DMS153 (cell line): ENCODE results near the gene FAM131A.

Experiments
- DNase-seq: peaks from one replicate; lab custom pipeline; 2025; lab: John Stamatoyannopoulos, UW

The FAM131A gene, protein sequence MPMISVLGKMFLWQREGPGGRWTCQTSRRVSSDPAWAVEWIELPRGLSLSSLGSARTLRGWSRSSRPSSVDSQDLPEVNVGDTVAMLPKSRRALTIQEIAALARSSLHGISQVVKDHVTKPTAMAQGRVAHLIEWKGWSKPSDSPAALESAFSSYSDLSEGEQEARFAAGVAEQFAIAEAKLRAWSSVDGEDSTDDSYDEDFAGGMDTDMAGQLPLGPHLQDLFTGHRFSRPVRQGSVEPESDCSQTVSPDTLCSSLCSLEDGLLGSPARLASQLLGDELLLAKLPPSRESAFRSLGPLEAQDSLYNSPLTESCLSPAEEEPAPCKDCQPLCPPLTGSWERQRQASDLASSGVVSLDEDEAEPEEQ

DNA sequence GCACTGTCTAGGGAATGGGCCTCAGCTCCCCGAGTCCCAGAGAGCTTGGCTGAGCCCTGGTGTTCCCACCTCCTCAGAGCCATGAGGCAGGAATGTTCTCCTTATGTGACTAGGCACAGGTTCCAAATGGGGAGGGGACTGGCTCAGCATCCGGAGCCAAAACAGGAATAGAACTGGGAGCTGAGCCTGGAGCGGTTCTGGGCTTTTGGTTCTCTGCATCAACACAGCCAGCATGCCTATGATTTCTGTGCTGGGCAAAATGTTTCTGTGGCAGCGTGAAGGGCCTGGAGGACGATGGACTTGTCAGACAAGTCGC is at the start of gene FAM131A:
FAM131A (plus strand) TSS at position 202 of the 316 bp plus-strand sequence; CDS start at position 233, 31 bp downstream.
- DNase-seq = no peak

DNA sequence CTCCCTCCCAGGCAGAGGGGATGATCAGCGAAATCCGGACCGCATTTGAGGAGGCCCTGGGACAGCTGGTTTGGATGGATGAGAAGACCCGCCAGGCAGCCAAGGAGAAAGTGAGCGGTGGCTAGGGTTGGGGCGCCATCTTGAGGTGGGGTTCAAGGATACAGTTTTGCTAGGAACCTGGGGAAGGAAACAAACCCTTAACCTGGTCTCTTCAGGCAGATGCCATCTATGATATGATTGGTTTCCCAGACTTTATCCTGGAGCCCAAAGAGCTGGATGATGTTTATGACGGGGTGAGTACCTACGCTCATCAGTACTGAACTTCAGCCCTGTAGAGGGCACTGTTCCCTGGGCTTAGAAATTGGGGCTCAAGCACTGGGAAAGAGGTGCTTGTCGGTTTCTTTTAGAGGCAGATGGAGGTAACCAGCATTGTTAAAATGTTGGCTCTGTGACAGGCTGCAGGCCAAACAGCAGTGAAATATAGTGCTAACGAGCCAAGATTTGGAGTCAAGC is 47.9 kb upstream of the FAM131A start:
- DNase-seq = peak; percentile 48

DNA sequence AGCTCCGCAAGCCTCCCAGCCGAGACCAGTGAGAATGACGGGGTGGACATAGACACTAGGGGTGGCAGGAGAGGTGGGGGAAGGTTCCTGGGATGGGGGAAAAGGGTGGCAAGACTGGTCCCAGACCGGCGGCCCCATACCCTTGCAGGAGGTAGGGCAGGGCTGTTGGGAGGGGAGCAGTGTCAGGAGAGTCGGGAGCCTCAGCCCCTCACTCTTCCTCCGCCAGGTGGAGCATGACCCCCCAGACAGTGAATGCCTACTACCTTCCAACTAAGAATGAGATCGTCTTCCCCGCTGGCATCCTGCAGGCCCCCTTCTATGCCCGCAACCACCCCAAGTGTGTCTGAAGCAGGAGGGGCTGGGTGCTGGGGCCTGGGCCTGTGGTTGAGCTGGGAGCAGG is 47.1 kb upstream of the FAM131A start:
- DNase-seq = no peak

DNA sequence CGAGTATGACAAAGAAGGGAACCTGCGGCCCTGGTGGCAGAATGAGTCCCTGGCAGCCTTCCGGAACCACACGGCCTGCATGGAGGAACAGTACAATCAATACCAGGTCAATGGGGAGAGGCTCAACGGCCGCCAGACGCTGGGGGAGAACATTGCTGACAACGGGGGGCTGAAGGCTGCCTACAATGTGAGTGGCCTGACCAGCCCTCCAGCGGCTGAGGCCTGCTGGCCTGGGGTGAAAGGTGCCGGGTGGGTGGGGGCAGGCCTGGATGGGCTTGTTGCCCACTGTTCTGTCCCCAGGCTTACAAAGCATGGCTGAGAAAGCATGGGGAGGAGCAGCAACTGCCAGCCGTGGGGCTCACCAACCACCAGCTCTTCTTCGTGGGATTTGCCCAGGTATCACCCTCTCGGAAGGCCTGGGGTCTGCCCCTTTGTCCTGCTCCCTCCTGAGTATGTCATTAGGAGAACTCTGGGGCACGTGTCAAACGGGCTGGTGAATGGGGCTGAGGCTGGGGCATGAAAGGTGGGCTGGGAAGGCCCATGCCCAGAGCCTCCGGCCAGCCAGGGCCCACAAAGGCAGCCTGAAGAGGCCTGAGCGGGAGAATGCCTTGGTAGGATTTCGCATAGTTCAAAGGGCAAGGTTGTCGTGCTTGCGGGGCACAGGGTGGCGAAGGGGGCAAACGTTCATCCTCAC is 46.2 kb upstream of the FAM131A start:
- no peak for DNase-seq

DNA sequence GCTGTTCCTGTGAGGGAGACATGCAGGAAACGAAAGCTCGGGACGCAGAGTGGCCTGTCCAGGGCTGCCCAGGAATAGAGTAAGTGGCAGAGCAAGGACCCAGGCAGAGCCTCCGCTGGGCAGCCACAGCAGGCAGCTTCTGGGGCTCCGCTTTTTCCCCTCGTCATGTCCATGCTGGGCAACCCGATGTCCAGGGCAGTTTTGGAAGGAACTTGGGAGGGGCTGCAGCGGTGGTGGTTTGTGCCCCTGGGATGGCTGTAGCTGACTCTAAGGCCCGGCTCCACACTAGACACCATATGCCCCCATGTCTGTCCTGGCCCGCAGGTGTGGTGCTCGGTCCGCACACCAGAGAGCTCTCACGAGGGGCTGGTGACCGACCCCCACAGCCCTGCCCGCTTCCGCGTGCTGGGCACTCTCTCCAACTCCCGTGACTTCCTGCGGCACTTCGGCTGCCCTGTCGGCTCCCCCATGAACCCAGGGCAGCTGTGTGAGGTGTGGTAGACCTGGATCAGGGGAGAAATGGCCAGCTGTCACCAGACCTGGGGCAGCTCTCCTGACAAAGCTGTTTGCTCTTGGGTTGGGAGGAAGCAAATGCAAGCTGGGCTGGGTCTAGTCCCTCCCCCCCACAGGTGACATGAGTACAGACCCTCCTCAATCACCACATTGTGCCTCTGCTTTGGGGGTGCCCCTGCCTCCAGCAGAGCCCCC is 45.5 kb upstream of the FAM131A start:
- no peak for DNase-seq

DNA sequence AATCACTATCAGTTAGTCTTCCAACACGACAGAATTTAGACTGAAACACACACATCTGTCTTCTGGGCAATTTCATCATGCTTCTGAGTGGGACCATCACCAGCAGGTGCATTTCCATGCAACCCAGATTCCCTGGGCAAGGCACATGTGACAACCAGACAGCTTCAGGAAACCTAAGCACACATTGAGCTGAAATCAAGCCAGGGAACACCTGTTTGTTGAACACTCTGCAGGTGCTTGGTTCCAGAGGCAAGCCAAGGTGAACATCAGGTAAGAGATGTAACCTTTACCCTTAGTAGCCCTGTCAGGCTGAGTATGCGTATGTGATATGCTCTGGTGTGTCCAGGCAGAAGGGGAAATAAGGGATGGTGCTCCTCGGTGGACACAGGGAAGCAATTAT is 41.6 kb upstream of the FAM131A start:
- DNase-seq = no peak

DNA sequence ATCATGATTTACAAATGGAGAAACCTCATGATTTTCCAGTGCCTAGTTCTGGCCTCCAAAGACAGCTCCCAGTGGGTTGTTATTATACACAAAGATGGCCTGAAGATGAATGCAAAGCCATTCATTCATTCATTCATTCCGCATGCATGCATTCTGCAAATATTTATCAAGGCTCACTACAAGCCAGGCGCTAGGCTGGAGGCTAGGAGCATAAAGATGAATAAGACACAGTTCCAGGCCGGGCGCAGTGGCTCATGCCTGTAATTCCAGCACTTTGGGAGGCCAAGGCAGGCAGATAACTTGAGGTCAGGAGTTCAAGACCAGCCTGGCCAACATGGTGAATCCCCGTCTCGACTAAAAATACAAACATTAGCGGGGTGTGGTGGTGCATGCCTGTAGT is 40.8 kb upstream of the FAM131A start:
- DNase-seq = no peak

DNA sequence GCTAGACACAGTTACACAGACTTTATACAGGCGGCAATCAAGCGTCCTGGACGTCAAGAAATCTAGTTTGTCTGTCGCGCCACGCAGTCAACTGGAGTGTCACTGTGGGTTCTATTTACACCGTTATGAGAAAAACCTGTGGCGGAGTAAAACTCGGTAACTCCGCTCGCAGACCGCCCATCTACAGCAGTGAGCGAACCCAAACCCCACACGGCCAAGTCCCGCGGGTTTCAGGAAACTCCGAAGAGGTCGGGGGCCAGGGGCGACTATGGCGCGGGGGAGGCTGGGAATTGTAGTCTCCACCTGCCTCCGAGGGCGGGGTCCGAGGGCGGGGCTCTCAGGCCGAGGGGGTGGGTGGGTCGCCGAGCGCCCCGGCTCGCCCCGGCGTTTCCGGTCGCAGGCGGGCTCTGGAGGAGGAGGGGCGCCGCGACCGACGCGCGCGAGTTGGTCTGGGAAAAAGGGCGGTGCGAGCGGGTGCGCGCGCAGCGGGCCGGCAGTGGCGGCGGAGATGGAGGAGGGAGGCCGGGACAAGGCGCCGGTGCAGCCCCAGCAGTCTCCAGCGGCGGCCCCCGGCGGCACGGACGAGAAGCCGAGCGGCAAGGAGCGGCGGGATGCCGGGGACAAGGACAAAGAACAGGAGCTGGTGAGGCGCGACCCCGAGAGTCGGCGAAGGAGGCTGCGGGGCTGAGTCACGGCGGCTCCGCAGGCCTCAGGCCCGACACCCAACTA is 38.5 kb upstream of the FAM131A start, which contains the start of gene PSMD2:
PSMD2 (plus strand) TSS at position 483 of the 729 bp plus-strand sequence; CDS start at position 509, 26 bp downstream.
- DNase-seq = peak; percentile 90

DNA sequence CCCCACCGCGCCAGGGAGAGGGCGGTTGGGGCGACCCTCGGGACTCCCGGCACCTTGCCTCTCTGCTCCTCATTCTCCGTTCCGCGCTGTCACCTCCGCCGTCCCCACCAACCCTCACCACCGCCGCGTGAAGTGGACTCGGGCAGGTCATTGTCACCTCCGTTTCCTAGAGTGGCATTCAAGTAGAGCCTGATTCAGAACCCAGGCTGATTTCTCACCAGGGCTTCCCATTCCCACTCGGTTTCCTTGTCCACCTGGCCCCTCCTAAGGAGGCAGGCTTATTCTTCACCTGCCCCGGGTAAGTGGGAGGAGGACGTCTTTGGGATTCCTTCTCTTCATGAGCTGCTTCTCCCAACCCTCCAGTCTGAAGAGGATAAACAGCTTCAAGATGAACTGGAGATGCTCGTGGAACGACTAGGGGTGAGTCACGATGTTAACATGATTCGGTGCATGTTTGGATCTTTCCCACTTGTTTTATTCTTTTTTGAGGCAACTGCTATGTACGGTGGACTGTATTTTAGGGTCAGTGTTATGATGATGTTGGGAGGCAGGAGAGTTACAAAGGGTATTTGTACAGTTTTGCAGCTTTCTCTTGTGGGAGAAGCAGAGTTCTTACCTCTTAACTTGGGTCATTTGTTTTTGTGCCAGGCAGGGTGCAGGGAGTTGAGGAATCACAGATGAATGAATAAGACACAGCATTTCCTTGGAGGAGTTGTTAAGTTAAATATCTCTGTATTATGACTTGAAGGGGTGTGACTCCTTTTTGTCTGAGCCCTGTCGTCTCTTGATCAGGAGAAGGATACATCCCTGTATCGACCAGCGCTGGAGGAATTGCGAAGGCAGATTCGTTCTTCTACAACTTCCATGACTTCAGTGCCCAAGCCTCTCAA is 37.7 kb upstream of the FAM131A start:
- no peak for DNase-seq

DNA sequence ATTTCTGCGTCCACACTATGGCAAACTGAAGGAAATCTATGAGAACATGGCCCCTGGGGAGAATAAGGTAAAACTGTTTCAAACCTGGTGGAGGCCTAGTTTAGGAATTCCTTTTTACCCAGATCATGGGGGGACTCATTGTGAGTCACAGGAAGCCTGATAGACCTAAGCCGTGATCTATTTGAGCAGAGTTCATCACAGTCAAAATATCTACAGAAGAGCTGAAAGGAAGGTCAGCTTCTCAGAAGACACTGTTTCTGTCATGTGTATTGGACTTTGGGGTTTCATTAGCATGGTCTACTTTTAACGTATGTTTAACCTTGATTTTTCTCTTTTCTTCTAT is 37.1 kb upstream of the FAM131A start:
- no peak for DNase-seq

DNA sequence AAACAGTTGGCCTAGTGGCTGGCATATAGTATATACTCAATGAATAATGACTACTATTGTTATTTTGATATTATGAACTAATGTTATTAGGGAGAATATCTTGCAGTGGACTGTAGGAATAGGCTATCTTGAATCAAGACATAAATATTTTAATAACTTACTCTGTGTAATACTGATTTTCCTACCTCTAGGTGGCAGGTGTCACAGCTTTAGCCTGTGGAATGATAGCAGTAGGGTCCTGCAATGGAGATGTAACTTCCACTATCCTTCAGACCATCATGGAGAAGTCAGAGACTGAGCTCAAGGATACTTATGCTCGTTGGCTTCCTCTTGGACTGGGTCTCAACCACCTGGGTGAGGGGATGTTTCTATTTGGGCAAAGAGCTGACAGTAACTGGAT is 31.8 kb upstream of the FAM131A start:
- DNase-seq = no peak

DNA sequence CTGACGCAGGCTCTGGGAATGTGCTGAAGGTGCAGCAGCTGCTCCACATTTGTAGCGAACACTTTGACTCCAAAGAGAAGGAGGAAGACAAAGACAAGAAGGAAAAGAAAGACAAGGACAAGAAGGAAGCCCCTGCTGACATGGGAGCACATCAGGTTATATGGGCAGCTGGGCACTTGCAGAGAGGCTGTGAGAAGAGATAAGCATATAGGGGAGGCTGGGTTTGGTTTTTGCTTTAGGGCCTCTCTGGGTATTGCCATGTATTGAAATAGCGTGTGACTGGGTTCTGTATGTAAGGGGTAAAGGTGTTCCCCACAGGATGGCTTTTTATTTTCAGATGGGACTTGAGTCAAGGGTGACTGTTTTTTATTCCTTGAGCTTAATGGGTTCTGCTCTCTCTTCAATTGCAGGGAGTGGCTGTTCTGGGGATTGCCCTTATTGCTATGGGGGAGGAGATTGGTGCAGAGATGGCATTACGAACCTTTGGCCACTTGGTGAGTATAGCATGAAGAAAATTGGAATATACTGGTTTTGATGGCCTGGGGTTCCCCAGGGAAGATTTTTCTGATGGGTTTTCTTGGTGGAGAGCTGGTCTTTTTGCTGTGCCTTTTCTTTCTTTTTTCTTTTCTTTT is 30.9 kb upstream of the FAM131A start:
- no peak for DNase-seq

DNA sequence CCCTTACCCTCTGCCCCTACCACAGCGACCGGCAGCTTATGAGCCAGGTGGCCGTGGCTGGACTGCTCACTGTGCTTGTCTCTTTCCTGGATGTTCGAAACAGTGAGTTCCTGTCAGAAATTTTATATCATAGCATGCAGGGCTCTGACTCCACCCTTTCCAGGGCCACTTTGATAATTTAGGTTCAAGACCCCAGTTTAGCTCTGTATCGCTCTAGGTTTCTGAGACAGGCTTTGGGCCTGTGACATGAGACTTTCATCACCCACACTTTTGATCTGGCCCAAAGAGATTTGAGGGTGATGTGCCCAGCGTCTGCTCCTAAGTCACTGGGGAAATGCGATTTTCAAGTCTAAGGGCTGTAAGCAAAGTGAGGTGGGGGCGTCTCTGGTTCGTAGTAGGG is 29.5 kb upstream of the FAM131A start:
- DNase-seq = no peak

DNA sequence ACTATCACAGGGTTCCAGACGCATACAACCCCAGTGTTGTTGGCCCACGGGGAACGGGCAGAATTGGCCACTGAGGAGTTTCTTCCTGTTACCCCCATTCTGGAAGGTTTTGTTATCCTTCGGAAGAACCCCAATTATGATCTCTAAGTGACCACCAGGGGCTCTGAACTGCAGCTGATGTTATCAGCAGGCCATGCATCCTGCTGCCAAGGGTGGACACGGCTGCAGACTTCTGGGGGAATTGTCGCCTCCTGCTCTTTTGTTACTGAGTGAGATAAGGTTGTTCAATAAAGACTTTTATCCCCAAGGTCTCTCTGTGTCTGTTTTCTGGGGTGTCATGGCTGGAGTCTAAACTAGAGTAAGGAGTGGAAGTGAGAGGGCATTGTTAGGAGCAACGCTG is 28.7 kb upstream of the FAM131A start:
- DNase-seq = no peak

DNA sequence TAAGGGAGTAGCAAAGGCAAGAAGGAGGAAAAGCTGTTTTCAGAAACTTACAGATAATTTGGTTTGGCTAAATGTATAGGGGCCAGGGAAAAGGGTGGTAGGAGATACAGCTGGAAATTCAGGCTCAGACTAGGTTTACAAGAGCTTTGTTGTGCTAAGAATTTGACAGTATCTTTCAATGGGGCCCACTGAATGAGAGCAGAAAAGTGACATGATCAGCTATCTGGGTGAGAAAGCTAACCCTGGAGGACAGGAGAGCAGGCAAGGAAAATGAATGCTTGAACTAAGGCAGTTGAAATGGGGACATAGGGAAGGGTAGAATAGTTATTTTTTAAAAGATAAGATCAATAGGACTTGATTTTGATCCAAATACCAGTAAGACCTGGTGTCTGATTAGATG is 25.8 kb upstream of the FAM131A start:
- DNase-seq = no peak

DNA sequence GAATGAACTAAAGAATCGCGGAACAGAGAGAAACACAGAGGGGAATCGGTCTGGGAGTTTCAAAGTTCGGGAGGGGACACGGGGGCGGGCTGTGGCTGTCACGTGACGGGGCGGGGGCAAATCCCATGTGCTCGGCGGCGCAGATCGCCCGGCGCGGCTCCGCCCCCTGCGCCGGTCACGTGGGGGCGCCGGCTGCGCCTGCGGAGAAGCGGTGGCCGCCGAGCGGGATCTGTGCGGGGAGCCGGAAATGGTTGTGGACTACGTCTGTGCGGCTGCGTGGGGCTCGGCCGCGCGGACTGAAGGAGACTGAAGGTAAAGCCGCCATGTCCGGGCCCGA is 23.1 kb upstream of the FAM131A start, which contains the start of gene EIF4G1:
EIF4G1 (plus strand) TSS at position 244 of the 337 bp plus-strand sequence. CDS start 1,191 bp downstream, outside the sequence.
- DNase-seq = peak; percentile 84

DNA sequence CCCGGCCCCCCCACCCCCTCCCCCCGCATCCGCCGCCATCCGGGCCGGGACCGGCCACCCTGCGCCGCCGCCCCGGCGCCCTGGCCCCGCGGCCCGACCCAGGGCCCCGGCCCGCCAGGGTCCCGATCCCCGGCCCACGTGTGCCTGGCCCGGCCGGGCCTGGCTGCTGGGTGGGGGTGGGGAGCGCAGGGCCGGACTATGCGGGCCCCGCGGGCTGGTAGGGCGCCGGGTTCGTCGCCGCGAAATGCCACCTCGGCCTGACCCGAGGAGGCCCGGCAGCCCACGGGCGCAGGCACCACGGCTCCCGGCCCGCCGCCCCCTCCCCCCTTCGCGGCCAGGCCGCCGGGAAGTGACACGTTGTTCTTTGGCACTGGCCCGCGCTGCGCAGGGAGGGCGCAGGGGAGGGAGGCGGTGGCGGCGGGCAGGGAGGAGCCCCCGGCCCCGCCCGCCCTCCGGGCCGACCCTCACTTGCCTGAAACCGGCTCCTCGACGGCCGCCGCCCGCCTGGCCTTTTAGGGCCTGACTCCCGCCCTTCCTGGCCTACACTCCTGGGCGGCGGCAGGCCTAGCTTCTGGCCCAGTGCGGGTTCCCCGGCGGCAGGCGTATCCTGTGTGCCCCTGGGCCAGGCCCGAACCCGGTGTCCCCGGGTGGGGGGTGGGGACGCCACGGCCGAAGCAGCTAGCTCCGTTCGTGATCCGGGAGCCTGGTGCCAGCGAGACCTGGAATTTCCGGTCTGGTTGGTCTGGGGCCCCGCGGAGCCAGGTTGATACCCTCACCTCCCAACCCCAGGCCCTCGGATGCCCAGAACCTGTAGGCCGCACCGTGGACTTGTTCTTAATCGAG is 22.5 kb upstream of the FAM131A start:
- no peak for DNase-seq

DNA sequence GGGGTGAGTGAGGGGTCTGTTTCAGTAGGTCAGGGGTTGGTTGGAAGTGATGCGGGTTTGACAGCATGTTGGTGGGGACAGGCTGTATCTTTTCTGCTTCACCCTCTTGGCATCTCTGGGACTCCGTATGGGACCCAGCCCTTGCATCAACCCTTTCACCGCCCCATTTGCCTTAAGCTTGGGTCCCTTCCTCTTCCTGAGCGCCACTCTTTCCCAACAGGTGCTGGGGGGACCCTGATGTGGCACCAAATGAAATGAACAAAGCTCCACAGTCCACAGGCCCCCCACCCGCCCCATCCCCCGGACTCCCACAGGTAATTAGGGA is 21.9 kb upstream of the FAM131A start:
- no peak for DNase-seq

DNA sequence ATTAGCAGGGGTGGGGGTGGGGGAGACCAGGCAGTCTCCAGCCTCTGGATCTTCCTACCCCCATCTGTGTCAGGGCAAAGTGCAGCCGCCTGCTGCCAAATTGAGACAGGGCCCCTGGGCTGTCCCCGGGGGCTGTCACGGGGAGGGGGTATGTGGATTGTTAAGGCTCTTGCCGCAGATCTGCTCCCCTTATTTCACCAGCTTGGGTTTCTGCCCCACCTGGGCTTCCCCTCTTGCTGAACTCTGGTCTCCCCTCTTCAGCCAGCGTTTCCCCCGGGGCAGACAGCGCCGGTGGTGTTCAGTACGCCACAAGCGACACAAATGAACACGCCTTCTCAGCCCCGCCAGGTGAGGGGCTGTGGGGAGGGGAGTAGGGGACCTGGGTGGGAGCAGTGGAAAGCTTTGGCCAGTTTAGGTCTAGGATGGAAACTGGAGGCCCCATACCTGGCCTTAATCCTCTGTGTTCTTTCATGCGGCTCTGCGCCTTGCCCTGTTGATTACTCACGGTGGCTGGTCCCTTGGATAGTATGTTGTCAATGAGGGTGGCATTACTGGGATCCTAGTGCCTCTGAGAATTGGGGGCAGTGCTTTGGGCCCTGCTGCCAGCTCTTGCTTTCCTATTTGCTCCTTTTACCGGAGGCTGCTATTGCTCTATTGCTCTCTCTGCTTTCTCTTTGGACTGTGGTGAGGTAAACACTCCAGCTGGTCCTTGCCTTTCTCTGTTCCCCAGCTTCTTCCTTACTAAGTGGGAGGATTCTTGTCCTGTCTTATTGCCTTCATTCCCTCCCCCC is 21.3 kb upstream of the FAM131A start:
- DNase-seq = no peak
